SK-N-SH (cell line): ENCODE results near the gene VPS13C. TPM values are rescaled to one million over a fixed set of nuclear protein-coding genes. Genes with fewer than 3 reads are reported as not detected.

Source experiments
- CTCF ChIA-PET: fragments of 300-600, 350-600 bp; formaldehyde crosslinking; extraction: SDS; loops from one replicate; lab custom pipeline; 2021; lab: Yijun Ruan, JAX
- POLR2A ChIA-PET: fragments of 350-600 bp; sonication (Branson Sonifier 250); formaldehyde crosslinking; extraction: SDS; loops from one replicate; lab custom pipeline; 2020; ENCODE audit warnings: antibody characterized with exemption, inconsistent platforms; lab: Yijun Ruan, JAX
- DNase-seq: peaks from one replicate; pipeline ENCODE4 v3.0.0; 2012
- H2AFZ ChIP-seq: fragments of 200-600 bp; sonication (generic); 2 replicates; pipeline ENCODE4 v1.8.1; 2016; ENCODE audit warnings: antibody characterized with exemption, mild to moderate bottlenecking, low read depth
- H3F3A ChIP-seq: fragments of 200-600 bp; sonication (generic); replicated peaks from 2 replicates; pipeline ENCODE3; 2016; ENCODE audit warnings: antibody characterized with exemption, mild to moderate bottlenecking; ENCODE audit not compliant: insufficient read depth
- H3K27ac ChIP-seq, 2 experiments: fragments of 200-500 bp in 1 of 2; fragments of 200-600 bp in 1 of 2; sonication (Bioruptor generic) in 1 of 2; sonication (generic), shearing (Covaris generic) in 1 of 2; 2 replicates each; pipeline versions ENCODE4 v1.5.1 to v1.6.1; 2014 to 2016; ENCODE audit warnings: low read depth in 2 of 2, inconsistent platforms in 1 of 2, low read length in 1 of 2, mild to moderate bottlenecking in 1 of 2, mixed read lengths in 1 of 2
- H3K27me3 ChIP-seq: fragments of 200-600 bp; sonication (generic), shearing (Covaris generic); 2 replicates; pipeline ENCODE4 v1.6.1; 2016; ENCODE audit warnings: mixed run types; ENCODE audit not compliant: insufficient read depth
- H3K36me3 ChIP-seq, 2 experiments: fragments of 200-500 bp in 1 of 2; fragments of 200-600 bp in 1 of 2; sonication (Bioruptor generic) in 1 of 2; sonication (generic) in 1 of 2; replicated peaks in 1 of 2; 2 replicates each; pipeline versions ENCODE3 to v1.5.1; 2014 to 2016; ENCODE audit warnings: low read length in 1 of 2, mild to moderate bottlenecking in 1 of 2; ENCODE audit not compliant: insufficient read depth in 2 of 2, control insufficient read depth in 1 of 2
- H3K4me1 ChIP-seq, 2 experiments: fragments of 200-500 bp in 1 of 2; fragments of 200-600 bp in 1 of 2; sonication (Bioruptor generic) in 1 of 2; sonication (generic), shearing (Covaris generic) in 1 of 2; 2 replicates each; pipeline versions ENCODE4 v1.5.1 to v1.6.1; 2014 to 2016; ENCODE audit warnings: low read depth in 1 of 2, low read length in 1 of 2, mixed run types in 1 of 2; ENCODE audit not compliant: insufficient read depth in 2 of 2, control insufficient read depth in 1 of 2
- H3K4me2 ChIP-seq: fragments of 200-600 bp; sonication (generic), shearing (Covaris generic); 2 replicates; pipeline ENCODE4 v1.6.1; 2017; ENCODE audit warnings: mixed run types
- H3K4me3 ChIP-seq, 2 experiments: fragments of 200-500 bp in 1 of 2; fragments of 200-600 bp in 1 of 2; sonication (Bioruptor generic) in 1 of 2; sonication (generic), shearing (Covaris generic) in 1 of 2; 2 replicates each; pipeline versions ENCODE4 v1.5.1 to v1.8.1; 2014 to 2016; ENCODE audit warnings: low read depth in 2 of 2, inconsistent platforms in 1 of 2, low read length in 1 of 2, mild to moderate bottlenecking in 1 of 2, mixed read lengths in 1 of 2, moderate library complexity in 1 of 2
- H3K79me2 ChIP-seq: fragments of 200-600 bp; sonication (generic); 2 replicates; pipeline ENCODE4 v1.8.1; 2017; ENCODE audit warnings: mild to moderate bottlenecking; ENCODE audit not compliant: insufficient read depth
- H3K9ac ChIP-seq: fragments of 200-600 bp; sonication (generic); 2 replicates; pipeline ENCODE4 v1.6.1; 2017; ENCODE audit warnings: mixed run types
- H3K9me2 ChIP-seq: fragments of 200-600 bp; sonication (generic); 2 replicates; pipeline ENCODE4 v1.6.1; 2017; ENCODE audit warnings: mixed run types
- H3K9me3 ChIP-seq: fragments of 200-600 bp; sonication (generic); 2 replicates; pipeline ENCODE4 v1.6.1; 2017; ENCODE audit warnings: mixed run types, mild to moderate bottlenecking, moderate library complexity
- H4K20me1 ChIP-seq: fragments of 200-600 bp; sonication (generic); 2 replicates; pipeline ENCODE4 v1.6.1; 2017; ENCODE audit warnings: mild to moderate bottlenecking, mixed run types; ENCODE audit not compliant: insufficient read depth
- EP300 ChIP-seq, 2 experiments: IDR thresholded peaks; 2 replicates each; pipeline versions ENCODE4 v1.4.0 to v1.6.1; 2012; ENCODE audit warnings: borderline replicate concordance in 1 of 2, low read depth in 1 of 2, low read length in 1 of 2
- EZH2phosphoT487 ChIP-seq: fragments of 200-600 bp; sonication (generic); IDR thresholded peaks from 2 replicates; pipeline ENCODE4 v1.6.1; 2017; ENCODE audit warnings: low read depth, mixed run types, mild to moderate bottlenecking, antibody characterized with exemption, moderate library complexity, borderline replicate concordance
- FOSL2 ChIP-seq: IDR thresholded peaks from 2 replicates; pipeline ENCODE4 v1.4.0; 2012; ENCODE audit warnings: low read depth, mild to moderate bottlenecking, moderate library complexity, borderline replicate concordance
- FOXJ3 ChIP-seq: sonication (generic); formaldehyde crosslinking; IDR thresholded peaks from 2 replicates; pipeline ENCODE4 v1.5.1; 2020; ENCODE audit warnings: mild to moderate bottlenecking, missing genetic modification reagents
- GABPA ChIP-seq: IDR thresholded peaks from 2 replicates; pipeline ENCODE4 v1.4.0; 2012; ENCODE audit warnings: low read depth, mild to moderate bottlenecking
- GATA2 ChIP-seq: sonication (generic); formaldehyde crosslinking; IDR thresholded peaks from 2 replicates; pipeline ENCODE4 v1.5.0; 2020; ENCODE audit warnings: mild to moderate bottlenecking, missing genetic modification reagents
- MXI1 ChIP-seq: IDR thresholded peaks from 2 replicates; pipeline ENCODE4 v1.6.1; 2012; ENCODE audit warnings: mild to moderate bottlenecking, low read depth, low read length, improper control_type of control experiment
- NFIC ChIP-seq: IDR thresholded peaks from 2 replicates; pipeline ENCODE4 v1.4.0; 2012; ENCODE audit warnings: borderline replicate concordance
- RCOR1 ChIP-seq: fragments of 150-350 bp; IDR thresholded peaks from 2 replicates; pipeline ENCODE4 v1.6.1; 2017; ENCODE audit warnings: antibody characterized with exemption, low read length
- TAF1 ChIP-seq: IDR thresholded peaks from 2 replicates; pipeline ENCODE4 v1.6.1; 2012; ENCODE audit warnings: low read depth, mild to moderate bottlenecking, low read length, moderate library complexity, borderline replicate concordance
- TCF12 ChIP-seq: IDR thresholded peaks from 2 replicates; pipeline ENCODE4 v1.4.0; 2012
- WGBS: methylation state at CpG from one replicate; pipeline ENCODE4 v1.1.6; 2017; ENCODE audit warnings: low lambda C conversion rate; 5-methylcytosine and 5-hydroxymethylcytosine counted together
- polyA plus RNA-seq, 3 experiments: library from polyadenylated mRNA; depleted of rRNA; stranded (reverse); fragments of >200 nt; gene quantifications; 2 replicates each; pipeline ENCODE4 v1.2.3, GENCODE V29; 2012
- TF ChIP-seq, protein P1 (sequence below): IDR thresholded peaks from 2 replicates; pipeline ENCODE4 v1.4.0; 2012; ENCODE audit warnings: low read depth, borderline replicate concordance
- TF ChIP-seq, protein P2 (sequence below): IDR thresholded peaks from 2 replicates; pipeline ENCODE4 v1.4.0; 2012; ENCODE audit warnings: low read depth
- TF ChIP-seq, protein P3 (sequence below): fragments of 200-600 bp; sonication (generic); IDR thresholded peaks from 2 replicates; pipeline ENCODE4 v1.6.1; 2017; ENCODE audit warnings: antibody characterized with exemption, mild to moderate bottlenecking, moderate library complexity

Gene VPS13C
- polyA plus RNA-seq, 1 of the 3 experiments (the other 2 are of a cell fraction) = 5.7 TPM

DNA sequence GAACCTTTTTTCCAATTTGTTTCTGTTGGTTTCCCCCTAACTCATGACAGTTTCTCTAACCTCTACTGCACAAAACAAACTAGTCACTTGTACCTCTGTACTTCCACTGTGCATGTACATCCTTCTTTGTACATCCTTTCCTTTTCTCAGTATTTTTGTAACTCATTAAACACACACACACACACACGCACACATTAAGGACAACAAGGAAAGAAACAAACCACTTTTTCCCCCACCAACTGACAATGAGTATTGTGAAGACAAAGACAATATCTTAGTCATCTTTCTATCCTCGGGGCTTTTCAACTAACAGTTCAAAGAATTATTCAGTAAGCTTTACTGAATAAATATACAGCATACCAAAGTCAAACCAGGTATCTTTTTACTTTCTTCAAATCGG lies 170.5 kb downstream of the VPS13C start:
- DNase-seq = no peak
- Histone ChIP-seq H3F3A (no peaks in the 10 kb centered on the region), H2AFZ (no peak overlapping the region), H4K20me1 (no peaks in the 10 kb centered on the region), H3K27me3 (no peaks in the 10 kb centered on the region), H3K79me2 (no peaks in the 10 kb centered on the region), H3K9ac (no peak overlapping the region), H3K9me2 (no peaks in the 10 kb centered on the region), H3K9me3 (no peaks in the 10 kb centered on the region), H3K4me2 (no peak overlapping the region), H3K4me1 (no peaks in the 10 kb centered on the region; a peak in 1 of 4 replicates), H3K27ac (no peak overlapping the region), H3K4me3 (no peak overlapping the region), H3K36me3 (peaks cover 38 to 67% of the 10 kb centered on the region in 2 experiments)
- 70% methylated on average over 3 of the region's 3 CpGs for WGBS
- TF ChIP-seq GATA2 = no peak
- TF ChIP-seq FOSL2 = no peak
- TF ChIP-seq FOXJ3 (CRISPR knock-in tag) = no peak
- TF ChIP-seq NFIC = no peak
- no peak for TF ChIP-seq GABPA
- TF ChIP-seq EP300 (IDR thresholded peaks at IDR 0.05; ENCODE audit: borderline replicate concordance in 1 of 2, low read depth in 1 of 2, low read length in 1 of 2) = no peak
- TF ChIP-seq TAF1 = no peak
- no peak for TF ChIP-seq MXI1
- TF ChIP-seq, protein P1, sequence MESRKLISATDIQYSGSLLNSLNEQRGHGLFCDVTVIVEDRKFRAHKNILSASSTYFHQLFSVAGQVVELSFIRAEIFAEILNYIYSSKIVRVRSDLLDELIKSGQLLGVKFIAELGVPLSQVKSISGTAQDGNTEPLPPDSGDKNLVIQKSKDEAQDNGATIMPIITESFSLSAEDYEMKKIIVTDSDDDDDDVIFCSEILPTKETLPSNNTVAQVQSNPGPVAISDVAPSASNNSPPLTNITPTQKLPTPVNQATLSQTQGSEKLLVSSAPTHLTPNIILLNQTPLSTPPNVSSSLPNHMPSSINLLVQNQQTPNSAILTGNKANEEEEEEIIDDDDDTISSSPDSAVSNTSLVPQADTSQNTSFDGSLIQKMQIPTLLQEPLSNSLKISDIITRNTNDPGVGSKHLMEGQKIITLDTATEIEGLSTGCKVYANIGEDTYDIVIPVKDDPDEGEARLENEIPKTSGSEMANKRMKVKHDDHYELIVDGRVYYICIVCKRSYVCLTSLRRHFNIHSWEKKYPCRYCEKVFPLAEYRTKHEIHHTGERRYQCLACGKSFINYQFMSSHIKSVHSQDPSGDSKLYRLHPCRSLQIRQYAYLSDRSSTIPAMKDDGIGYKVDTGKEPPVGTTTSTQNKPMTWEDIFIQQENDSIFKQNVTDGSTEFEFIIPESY = no peak
- TF ChIP-seq, protein P2, sequence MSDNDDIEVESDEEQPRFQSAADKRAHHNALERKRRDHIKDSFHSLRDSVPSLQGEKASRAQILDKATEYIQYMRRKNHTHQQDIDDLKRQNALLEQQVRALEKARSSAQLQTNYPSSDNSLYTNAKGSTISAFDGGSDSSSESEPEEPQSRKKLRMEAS = no peak
- no peak for TF ChIP-seq TCF12
- no peak for TF ChIP-seq RCOR1
- TF ChIP-seq, protein P3, sequence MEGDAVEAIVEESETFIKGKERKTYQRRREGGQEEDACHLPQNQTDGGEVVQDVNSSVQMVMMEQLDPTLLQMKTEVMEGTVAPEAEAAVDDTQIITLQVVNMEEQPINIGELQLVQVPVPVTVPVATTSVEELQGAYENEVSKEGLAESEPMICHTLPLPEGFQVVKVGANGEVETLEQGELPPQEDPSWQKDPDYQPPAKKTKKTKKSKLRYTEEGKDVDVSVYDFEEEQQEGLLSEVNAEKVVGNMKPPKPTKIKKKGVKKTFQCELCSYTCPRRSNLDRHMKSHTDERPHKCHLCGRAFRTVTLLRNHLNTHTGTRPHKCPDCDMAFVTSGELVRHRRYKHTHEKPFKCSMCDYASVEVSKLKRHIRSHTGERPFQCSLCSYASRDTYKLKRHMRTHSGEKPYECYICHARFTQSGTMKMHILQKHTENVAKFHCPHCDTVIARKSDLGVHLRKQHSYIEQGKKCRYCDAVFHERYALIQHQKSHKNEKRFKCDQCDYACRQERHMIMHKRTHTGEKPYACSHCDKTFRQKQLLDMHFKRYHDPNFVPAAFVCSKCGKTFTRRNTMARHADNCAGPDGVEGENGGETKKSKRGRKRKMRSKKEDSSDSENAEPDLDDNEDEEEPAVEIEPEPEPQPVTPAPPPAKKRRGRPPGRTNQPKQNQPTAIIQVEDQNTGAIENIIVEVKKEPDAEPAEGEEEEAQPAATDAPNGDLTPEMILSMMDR = no peak
- TF ChIP-seq EZH2phosphoT487 = no peak
- ChIA-PET POLR2A (no interaction called here), CTCF (no interaction called here)
